H9 (cell line): ENCODE results near the gene ASTN1. TPM values are rescaled to one million over a fixed set of nuclear protein-coding genes. Genes with fewer than 3 reads are reported as not detected.

Experiments
- DNase-seq: peaks from one replicate; pipeline ENCODE4 v3.0.0-alpha.2; 2017
- H2AFZ ChIP-seq: one replicate; pipeline ENCODE4 v1.6.1; 2013; ENCODE audit warnings: mild to moderate bottlenecking, low read length, control low read depth, moderate library complexity
- H2AK5ac ChIP-seq: 2 replicates; pipeline ENCODE4 v1.6.1; 2013; ENCODE audit warnings: low read length, control low read depth, mixed read lengths; ENCODE audit not compliant: insufficient read length
- H2BK120ac ChIP-seq: one replicate; pipeline ENCODE4 v1.6.1; 2013; ENCODE audit warnings: low read depth, mild to moderate bottlenecking, low read length, control low read depth, inconsistent platforms; ENCODE audit not compliant: poor library complexity, severe bottlenecking
- H2BK12ac ChIP-seq: 2 replicates; pipeline ENCODE4 v1.6.1; 2013; ENCODE audit warnings: low read length, control low read depth, mixed read lengths, low read depth; ENCODE audit not compliant: insufficient read length
- H2BK15ac ChIP-seq: 2 replicates; pipeline ENCODE4 v1.6.1; 2013; ENCODE audit warnings: low read depth, low read length, control low read depth
- H2BK20ac ChIP-seq: one replicate; pipeline ENCODE4 v1.6.1; 2013; ENCODE audit warnings: low read depth, mild to moderate bottlenecking, low read length, control low read depth, inconsistent platforms; ENCODE audit not compliant: poor library complexity, severe bottlenecking
- H2BK5ac ChIP-seq: 2 replicates; pipeline ENCODE4 v1.6.1; 2013; ENCODE audit warnings: low read length, control low read depth, mixed read lengths; ENCODE audit not compliant: insufficient read length
- H3K14ac ChIP-seq: 2 replicates; pipeline ENCODE4 v1.6.1; 2013; ENCODE audit warnings: low read length, control low read depth; ENCODE audit not compliant: insufficient read depth
- H3K18ac ChIP-seq: 2 replicates; pipeline ENCODE4 v1.6.1; 2013; ENCODE audit warnings: low read depth, mild to moderate bottlenecking, mixed read lengths, low read length, control low read depth; ENCODE audit not compliant: insufficient read length
- H3K23ac ChIP-seq: 2 replicates; pipeline ENCODE4 v1.6.1; 2013; ENCODE audit warnings: low read length, control low read depth, mixed read lengths, low read depth; ENCODE audit not compliant: insufficient read length
- H3K23me2 ChIP-seq: 2 replicates; pipeline ENCODE4 v1.6.1; 2013; ENCODE audit warnings: low read depth, mild to moderate bottlenecking, mixed read lengths, low read length, control low read depth; ENCODE audit not compliant: insufficient read length, poor library complexity, severe bottlenecking
- H3K27ac ChIP-seq: 2 replicates; pipeline ENCODE4 v1.5.1; 2013; ENCODE audit warnings: low read length, control low read depth, mixed read lengths, low read depth; ENCODE audit not compliant: insufficient read length
- H3K27me3 ChIP-seq: 2 replicates; pipeline ENCODE4 v1.6.1; 2013; ENCODE audit warnings: low read length, control low read depth, inconsistent platforms; ENCODE audit not compliant: insufficient read depth
- H3K4ac ChIP-seq: 2 replicates; pipeline ENCODE4 v1.6.1; 2013; ENCODE audit warnings: low read depth, mild to moderate bottlenecking, control low read depth, inconsistent platforms, low read length, moderate library complexity
- H3K4me1 ChIP-seq: 2 replicates; pipeline ENCODE4 v1.6.1; 2013; ENCODE audit warnings: low read length, control low read depth, inconsistent platforms; ENCODE audit not compliant: insufficient read depth
- H3K4me2 ChIP-seq: 2 replicates; pipeline ENCODE4 v1.6.1; 2013; ENCODE audit warnings: low read length, control low read depth, mixed read lengths; ENCODE audit not compliant: insufficient read length, insufficient read depth
- H3K56ac ChIP-seq: 2 replicates; pipeline ENCODE4 v1.6.1; 2013; ENCODE audit warnings: low read depth, mild to moderate bottlenecking, mixed read lengths, low read length, control low read depth; ENCODE audit not compliant: insufficient read length
- H3K79me1 ChIP-seq: 2 replicates; pipeline ENCODE4 v1.6.1; 2013; ENCODE audit warnings: low read depth, mild to moderate bottlenecking, moderate library complexity, low read length, control low read depth, inconsistent platforms; ENCODE audit not compliant: insufficient read depth, poor library complexity, severe bottlenecking
- H3K79me2 ChIP-seq: 2 replicates; pipeline ENCODE4 v1.6.1; 2013; ENCODE audit warnings: low read length, control low read depth, inconsistent platforms; ENCODE audit not compliant: insufficient read depth
- H3K9ac ChIP-seq: 2 replicates; pipeline ENCODE4 v1.6.1; 2013; ENCODE audit warnings: low read length, control low read depth, mixed read lengths; ENCODE audit not compliant: insufficient read length; ENCODE audit errors: extremely low read depth
- H3K9me3 ChIP-seq: one replicate; pipeline ENCODE4 v1.6.1; 2013; ENCODE audit warnings: low read depth, low read length, inconsistent platforms; ENCODE audit not compliant: control insufficient read depth
- H3T11ph ChIP-seq: one replicate; pipeline ENCODE4 v1.6.1; 2013; ENCODE audit warnings: mild to moderate bottlenecking, low read length, control low read depth, inconsistent platforms
- H4K20me1 ChIP-seq: one replicate; pipeline ENCODE4 v1.6.1; 2013; ENCODE audit not compliant: control insufficient read depth, insufficient read length, insufficient read depth
- H4K5ac ChIP-seq: 2 replicates; pipeline ENCODE4 v1.6.1; 2013; ENCODE audit warnings: low read depth, mild to moderate bottlenecking, mixed read lengths, low read length, control low read depth; ENCODE audit not compliant: insufficient read length
- H4K8ac ChIP-seq: replicated peaks from 2 replicates; pipeline ENCODE4 v1.6.1; 2013; ENCODE audit warnings: low read length, control low read depth, mixed read lengths, low read depth; ENCODE audit not compliant: insufficient read length
- H4K91ac ChIP-seq: 2 replicates; pipeline ENCODE4 v1.6.1; 2013; ENCODE audit warnings: low read depth, mild to moderate bottlenecking, moderate library complexity, mixed read lengths, low read length, control low read depth; ENCODE audit not compliant: insufficient read length
- H3K27ac Mint-ChIP-seq, 3 experiments: 2 replicates in 2 of 3; 3 replicates in 1 of 3; pipeline ENCODE4 v1.8.0; 2020 to 2021; ENCODE audit warnings: mixed read lengths in 3 of 3, mild to moderate bottlenecking in 1 of 3, moderate library complexity in 1 of 3
- H3K27me3 Mint-ChIP-seq: 2 replicates; pipeline ENCODE4 v1.8.0; 2021; ENCODE audit warnings: low read depth, mild to moderate bottlenecking, moderate library complexity, mixed read lengths
- H3K36me3 Mint-ChIP-seq, 3 experiments: 2 replicates in 2 of 3; 3 replicates in 1 of 3; pipeline ENCODE4 v1.8.0; 2020 to 2021; ENCODE audit warnings: low read depth in 3 of 3, mixed read lengths in 3 of 3; ENCODE audit not compliant: insufficient read depth in 1 of 3
- H3K4me1 Mint-ChIP-seq, 2 experiments: 2 replicates each; pipeline ENCODE4 v1.8.0; 2020; ENCODE audit warnings: mixed read lengths in 2 of 2
- H3K4me3 Mint-ChIP-seq, 2 experiments: 2 replicates in 1 of 2; 3 replicates in 1 of 2; pipeline ENCODE4 v1.8.0; 2020 to 2021; ENCODE audit warnings: mild to moderate bottlenecking in 2 of 2, mixed read lengths in 2 of 2, moderate library complexity in 1 of 2
- H3K9me3 Mint-ChIP-seq, 2 experiments: 2 replicates in 1 of 2; 3 replicates in 1 of 2; pipeline ENCODE4 v1.8.0; 2020; ENCODE audit warnings: mild to moderate bottlenecking in 2 of 2, mixed read lengths in 2 of 2, moderate library complexity in 1 of 2
- WGBS: extraction: QIAGEN DNeasy Blood & Tissue Kit; methylation state at CpG from one replicate; pipeline ENCODE4 v1.1.7; 2013; ENCODE audit warnings: missing lambda C conversion rate, low lambda C conversion rate, mixed read lengths; ENCODE audit not compliant: insufficient read length; ENCODE audit errors: extremely low coverage; 5-methylcytosine and 5-hydroxymethylcytosine counted together
- total RNA-seq: library from RNA; stranded (reverse); gene quantifications from 2 replicates; pipeline ENCODE4 v1.2.1, GENCODE V29; 2021
- TF ChIP-seq, protein P1 (sequence below): fragments of 200-600 bp; sonication (generic); conservative IDR thresholded peaks from 3 replicates; pipeline ENCODE4 v1.8.0; 2021; ENCODE audit warnings: antibody characterized with exemption, mild to moderate bottlenecking

ASTN1 gene
- total RNA-seq, 1 experiment from 2014 or later: 0.98 TPM

DNA sequence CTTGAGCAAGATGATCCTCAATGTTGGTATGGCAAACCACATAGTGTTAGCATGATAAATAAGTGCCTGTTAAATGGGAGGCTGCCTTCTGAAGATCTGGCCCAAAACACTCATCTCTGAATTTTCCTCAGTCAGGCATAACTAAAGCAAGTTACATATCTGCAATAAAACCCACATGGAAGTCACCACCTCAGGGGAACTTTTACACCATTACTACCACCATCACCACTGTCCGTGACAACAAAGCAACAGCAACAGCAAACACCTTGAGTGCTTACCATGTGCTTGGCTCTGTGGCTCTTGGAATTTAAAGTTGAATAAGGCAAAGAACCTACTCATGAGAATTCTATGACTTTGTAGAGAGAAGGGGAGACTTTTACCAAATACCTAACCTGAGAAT is 233.0 kb downstream of the ASTN1 start:
- Histone ChIP-seq H3K4me1 (no peaks in the 10 kb centered on the region), H4K91ac (no peak overlapping the region), H3K9me3 (no peaks in the 10 kb centered on the region), H3K14ac (no peak overlapping the region), H3T11ph (no peak overlapping the region), H3K4ac (no peak overlapping the region), H2AK5ac (no peak overlapping the region), H3K23me2 (no peaks in the 10 kb centered on the region), H3K4me2 (no peak overlapping the region), H4K20me1 (no peaks in the 10 kb centered on the region), H2AFZ (no peak overlapping the region), H3K18ac (no peak overlapping the region), H3K56ac (no peak overlapping the region), H3K27ac (no peak overlapping the region), H3K27me3 (no peaks in the 10 kb centered on the region), H3K9ac (no peak overlapping the region), H2BK20ac (no peak overlapping the region), H2BK12ac (no peak overlapping the region), H2BK5ac (no peak overlapping the region), H2BK120ac (no peak overlapping the region), H3K79me1 (no peaks in the 10 kb centered on the region), H3K23ac (no peak overlapping the region), H4K8ac (no peak overlapping the region), H2BK15ac (no peak overlapping the region), H4K5ac (no peak overlapping the region), H3K79me2 (no peaks in the 10 kb centered on the region)
- H3K27ac Mint-ChIP-seq: no peak overlapping the region
- no CpG with 5 or more reads among the region's 1 CpG for WGBS
- H3K27me3 Mint-ChIP-seq: peaks cover 6% of the 10 kb centered on the region
- DNase-seq: no peak
- H3K4me3 Mint-ChIP-seq: no peak overlapping the region
- H3K4me1 Mint-ChIP-seq: no peaks in the 10 kb centered on the region
- TF ChIP-seq, protein P1, sequence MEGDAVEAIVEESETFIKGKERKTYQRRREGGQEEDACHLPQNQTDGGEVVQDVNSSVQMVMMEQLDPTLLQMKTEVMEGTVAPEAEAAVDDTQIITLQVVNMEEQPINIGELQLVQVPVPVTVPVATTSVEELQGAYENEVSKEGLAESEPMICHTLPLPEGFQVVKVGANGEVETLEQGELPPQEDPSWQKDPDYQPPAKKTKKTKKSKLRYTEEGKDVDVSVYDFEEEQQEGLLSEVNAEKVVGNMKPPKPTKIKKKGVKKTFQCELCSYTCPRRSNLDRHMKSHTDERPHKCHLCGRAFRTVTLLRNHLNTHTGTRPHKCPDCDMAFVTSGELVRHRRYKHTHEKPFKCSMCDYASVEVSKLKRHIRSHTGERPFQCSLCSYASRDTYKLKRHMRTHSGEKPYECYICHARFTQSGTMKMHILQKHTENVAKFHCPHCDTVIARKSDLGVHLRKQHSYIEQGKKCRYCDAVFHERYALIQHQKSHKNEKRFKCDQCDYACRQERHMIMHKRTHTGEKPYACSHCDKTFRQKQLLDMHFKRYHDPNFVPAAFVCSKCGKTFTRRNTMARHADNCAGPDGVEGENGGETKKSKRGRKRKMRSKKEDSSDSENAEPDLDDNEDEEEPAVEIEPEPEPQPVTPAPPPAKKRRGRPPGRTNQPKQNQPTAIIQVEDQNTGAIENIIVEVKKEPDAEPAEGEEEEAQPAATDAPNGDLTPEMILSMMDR: no peak
- no peaks in the 10 kb centered on the region for H3K9me3 Mint-ChIP-seq
- peaks cover 0 to 8% (median 0%) of the 10 kb centered on the region in 3 experiments; a peak in 3 of 7 replicates for H3K36me3 Mint-ChIP-seq
